Measurements from ENCODE around the gene BFSP1.
A peak's percentile ranks its signal among the peaks of the same experiment; 100 is the strongest.

Gene BFSP1

DNA sequence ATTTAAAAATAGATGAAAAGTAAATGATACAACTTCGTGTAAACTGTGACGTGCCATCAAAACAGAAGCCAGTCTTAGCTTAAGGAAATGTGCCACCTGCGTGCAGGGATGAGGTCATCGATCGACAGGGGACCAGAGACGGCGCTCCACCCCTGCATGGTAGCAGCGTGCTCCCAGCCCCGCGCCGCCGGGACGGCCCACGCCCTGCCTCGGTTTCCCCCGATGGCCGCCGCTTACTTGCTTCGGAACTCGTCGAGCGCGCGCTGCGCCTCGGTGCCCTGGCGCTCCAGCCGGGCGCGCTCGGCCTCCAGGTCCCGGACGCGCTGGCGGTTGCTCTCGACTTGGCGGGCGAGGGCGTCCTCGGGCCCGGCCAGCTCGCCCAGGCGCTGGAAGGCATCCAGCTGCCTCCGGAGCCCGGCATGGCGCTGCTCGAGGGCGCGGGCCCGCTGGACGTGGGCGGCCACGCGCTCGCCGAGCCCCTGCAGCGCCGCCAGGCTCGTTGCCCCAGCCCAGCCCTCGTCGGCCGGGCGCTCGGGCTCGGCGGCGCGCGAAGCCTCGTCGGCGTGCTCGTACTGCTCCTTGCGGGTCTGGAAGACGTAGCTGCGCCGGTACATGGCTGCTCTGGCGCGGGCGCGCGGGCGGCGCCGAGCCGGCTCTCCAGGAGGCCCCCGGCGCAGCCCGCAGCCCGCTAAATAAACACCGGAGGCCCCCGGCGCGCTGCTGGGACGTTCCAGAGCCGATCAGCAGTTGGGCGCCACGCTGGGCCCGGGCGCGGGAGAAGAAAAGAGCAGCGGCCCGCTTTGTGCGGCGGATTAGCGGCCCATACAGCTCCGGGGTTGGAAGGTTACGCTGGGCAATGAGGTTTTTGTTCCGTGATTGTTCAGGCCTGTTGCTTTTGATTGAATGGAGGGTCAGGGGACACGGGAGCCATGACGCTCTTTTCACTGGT is at the start of gene BFSP1:
Gene BFSP1 (minus strand): TSS at position 664 of the 949 bp plus-strand sequence. CDS start 50 bp downstream, at position 614.
- peak; percentile 25 to 58 for DNase-seq

DNA sequence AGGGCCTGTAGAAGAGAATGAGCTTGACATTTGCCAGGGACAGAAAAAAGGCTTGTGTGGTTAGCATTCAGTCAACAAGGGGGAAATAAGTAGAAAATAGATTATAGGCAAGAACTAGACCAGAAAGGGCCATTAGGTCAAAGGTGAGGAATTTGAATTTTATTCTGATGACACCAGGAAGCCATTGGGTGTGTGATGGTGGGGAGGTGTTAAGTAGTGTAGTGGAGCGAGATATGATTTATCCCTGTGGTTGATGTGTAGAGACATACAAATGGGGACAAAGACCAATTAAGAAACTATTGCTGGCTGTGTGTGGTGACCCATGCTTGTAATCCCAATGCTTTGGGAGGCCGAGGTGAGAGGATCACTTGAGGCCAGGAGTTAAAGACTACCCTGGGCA is 49.7 kb upstream of the BFSP1 start:
- DNase-seq, result no peak

DNA sequence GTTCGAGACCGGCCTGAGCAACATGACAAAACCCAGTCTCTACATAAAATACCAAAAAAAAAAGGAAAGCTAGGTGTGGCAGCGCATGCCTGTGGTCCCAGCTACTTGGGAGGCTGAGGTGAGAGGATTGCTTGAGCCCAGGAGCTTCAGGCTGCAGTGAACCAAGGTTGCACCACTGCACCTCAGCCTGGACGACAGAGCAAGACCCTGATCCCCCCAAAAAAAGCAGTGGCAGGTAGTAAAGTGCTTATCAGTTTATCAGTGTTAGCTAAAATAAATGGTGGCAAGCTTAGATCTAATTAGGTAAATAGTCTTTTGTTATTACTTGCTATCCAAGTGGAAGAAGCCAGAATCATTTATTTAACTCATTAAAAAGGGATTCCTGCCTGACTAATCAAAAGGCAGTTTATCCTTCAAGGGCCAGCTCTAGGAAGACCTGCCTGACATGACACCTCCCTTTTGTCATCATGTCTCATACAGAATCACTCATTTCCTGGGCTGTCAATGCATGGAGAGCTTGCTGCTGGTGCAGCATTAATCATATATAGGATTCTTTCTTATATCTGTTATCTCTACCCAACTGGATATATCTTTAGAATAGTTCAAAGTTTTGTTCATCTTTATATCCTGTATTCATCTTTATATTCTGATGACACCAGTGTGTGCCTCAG is 48.3 kb upstream of the BFSP1 start:
- no peak for DNase-seq

DNA sequence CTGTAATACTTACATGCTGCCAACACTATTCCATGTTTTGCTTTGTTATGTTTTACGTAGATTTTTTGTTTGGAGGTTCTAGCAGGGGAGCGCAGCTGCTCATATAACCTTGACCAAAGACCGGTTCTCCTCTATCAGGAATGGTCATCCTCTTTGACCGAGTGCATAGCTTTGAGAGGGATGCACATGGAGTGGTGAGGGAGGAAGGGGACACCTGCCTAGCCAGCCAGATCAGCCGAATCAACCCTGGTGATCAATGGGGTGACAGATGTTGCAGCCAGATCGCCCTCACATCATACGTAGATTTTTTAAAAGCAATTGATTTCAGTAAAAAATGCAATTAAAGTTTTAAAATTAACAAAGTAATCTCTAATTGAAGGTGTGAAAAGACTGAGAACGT is 45.0 kb upstream of the BFSP1 start:
- no peak for DNase-seq

DNA sequence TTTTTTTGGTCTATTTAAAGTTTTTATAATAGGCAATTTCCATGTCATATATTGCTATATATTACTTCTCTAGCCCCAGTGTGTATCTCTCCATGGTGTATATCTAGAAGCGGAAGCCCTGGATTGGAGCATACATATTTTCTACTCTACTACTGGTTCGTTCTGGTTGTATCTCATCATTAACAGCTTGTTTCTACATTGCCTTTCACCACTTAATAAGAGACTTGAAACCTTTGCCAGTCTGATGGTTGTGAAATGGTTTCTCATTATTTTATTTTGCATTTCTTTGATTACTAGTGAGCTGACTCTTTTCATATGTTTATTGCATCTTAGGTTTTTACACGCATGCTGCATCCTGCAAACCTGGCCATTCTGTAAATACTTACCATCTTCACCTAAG is 42.3 kb upstream of the BFSP1 start:
- DNase-seq, result no peak

DNA sequence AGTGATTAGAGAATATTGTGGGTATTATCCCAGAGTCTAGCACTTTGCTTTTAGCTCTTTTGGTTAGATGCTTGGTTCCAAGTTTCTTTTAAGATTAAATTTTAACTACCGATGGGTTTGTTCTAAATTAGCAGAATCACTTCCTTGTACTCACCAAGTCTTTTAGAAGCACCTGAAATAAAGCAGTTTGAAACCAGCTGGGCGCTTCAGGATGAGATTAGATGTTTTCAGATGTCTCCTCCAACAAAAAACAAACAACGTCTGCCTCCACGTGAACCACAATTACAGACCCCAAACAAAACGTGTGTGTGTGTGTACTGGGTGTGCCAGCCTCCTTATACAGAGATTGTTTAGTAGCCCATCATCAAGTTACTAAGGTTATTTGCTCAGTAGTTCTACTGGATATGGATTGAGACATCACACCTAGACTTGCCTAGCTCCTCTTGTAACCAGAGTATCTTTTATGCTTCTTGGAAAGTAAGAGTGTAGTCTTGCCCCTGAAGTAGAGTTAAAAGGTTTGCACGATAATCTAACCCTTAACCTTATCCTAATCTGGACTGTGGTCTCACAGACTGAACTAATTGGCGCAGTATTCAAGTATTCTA is 41.0 kb upstream of the BFSP1 start:
- DNase-seq, result no peak

DNA sequence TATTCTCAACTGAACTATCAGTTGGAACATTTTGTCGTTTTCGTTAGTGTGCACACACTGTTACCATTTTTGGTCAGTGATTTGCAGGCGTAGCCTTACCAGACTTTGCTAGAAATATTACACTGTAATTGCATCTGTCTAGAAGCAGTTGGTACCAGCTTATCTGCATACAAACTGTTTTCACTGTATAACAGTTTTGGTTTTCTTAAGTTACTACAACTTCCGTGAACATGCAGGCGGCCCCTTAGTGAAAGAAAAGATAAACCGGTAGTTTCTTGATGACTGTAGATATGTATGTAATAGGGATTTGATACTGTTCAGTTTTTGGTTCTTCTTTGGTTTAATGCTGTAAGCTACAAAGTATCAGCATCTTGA is 40.0 kb upstream of the BFSP1 start:
- no peak for DNase-seq

DNA sequence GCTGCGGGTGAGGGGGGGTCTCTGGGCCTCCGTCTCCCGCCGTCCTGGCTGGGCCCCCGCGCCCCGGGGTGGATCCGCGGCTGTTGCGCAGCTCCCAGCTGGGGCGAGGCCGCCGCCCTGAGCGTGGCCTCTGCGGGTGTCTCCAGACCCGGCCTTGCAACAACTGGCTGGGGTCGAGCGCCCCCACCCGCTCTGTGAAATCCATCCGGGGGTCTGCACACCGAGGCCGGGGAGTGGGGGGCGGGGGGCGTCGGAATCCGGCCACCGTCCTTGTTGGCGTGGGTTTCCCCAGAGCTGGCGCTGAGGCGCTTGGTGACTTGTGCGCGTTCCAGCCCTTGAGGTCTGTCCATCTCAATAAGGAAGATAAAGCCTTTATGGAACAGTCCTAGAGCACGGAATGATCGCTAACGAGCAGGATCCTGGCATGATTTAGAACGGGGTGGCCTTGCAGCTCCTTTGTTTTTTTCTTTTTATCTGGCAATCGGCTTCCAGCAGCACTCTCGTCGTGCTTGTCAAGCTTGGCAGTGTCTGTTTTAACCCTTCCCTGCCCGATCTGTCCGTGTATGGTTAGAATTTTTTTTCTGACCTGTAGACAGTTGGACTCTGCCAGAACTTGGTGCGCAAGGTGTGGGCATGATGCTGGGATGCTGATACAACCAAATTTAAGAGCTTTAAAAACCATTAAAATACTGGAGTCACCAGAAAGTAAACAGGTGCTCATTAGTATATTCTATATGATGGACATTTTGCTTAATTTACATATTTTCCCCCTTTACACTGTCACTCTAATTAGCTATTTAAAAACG is 39.4 kb upstream of the BFSP1 start:
- DNase-seq, result peak; percentile 4 to 10

DNA sequence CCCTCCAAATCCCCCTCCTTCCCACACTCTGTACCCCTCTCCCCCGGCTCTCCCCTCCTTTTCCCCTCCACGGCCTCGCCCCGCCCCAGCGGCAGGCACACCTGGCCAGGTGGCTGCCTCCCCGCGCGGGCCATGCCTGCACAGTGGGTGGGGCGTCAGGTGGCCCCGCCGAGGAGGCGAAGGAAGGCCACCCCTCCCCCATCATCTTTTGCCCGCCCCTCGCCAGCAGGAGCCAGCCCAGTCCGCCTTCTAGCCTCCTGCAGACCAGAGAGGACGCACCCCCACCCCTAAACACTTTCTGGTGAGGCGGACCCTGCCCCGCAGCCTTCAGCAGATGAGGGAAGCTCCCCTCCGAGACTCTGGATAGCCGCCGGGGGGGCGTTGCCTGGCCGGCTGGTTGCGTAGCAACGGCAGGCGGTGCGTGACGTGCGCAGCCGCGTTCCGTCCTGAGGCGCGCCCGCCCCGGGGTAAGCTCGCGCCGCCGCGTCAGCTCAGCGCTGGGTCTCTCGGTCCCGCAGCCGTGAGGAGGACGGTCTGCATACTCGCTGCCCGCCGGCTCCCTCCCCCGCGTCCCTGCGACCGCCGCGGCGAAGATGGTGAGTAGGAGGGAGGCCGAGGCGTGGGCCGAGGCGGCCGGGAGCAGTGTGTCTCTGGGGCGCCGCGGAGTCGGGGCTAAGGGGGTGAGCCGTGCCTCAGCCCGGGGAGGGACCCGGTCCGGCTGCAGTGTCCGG is 38.6 kb upstream of the BFSP1 start, which contains the start of gene DSTN:
Gene DSTN (plus strand): TSS at position 460 of the 731 bp plus-strand sequence. CDS start 134 bp downstream, at position 594.
- peak; percentile 82 to 83 for DNase-seq

DNA sequence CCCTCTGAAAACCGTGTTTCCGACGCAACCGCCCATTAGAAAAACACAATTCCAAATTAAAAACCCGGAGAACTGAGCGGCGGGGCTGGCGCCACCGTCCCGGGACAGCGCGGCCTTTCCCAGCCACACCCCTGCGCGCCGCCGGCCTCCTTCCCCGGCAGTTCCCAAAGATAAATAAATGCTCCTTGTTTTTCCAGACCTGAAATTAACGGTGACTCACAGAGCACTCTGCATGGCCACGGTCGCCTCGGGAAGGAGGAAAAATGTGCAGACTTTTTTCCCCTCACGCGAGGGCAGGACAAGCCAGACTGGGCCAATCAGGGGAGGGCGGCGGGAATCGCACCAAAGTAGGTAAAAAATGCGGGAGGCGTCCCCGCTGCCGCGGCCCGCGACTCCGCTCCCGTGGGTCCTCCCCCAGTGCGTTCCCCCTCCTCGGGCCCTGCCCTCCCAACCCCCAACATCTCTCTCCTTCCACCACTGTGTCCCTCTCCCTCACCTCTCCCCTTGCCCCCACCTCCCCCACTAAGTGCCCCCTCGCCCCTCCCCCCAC is 37.9 kb upstream of the BFSP1 start:
- peak; percentile 6 to 7 for DNase-seq

DNA sequence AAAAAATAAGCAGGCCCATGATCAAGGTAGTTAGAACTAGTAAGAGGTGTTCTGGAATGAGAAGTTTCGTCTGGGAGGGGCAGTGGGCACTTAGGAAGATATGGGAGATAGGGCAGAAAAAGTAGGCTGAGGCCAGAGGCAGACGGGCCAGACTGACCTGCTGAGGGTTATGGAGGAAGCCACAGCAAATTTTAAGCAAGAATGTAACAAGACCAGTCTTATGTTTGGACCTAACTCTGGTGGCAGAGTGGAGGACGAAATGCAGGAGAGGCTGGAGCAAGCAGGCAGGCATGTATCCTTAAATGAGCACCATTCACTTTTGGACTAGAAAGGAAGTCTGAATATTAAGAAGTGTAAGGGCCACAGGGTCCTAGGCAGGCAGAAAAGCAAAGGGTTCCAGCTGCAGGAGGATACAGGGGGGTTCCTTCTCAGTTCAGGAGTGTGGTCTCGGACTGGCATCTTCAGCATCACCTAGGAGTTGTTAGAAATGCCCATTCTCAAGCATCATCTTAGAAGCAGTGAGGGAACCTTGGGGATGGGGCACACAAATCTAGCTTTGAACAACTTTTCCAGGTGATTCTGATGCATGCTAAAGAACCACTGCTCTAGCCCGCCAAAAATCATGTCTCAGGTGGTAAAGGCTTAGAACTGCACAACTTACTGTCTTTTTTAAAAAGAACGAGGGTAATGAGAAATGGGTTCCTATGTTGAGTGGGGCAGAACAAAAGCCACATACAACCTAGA is 37.0 kb upstream of the BFSP1 start:
- DNase-seq, result no peak

DNA sequence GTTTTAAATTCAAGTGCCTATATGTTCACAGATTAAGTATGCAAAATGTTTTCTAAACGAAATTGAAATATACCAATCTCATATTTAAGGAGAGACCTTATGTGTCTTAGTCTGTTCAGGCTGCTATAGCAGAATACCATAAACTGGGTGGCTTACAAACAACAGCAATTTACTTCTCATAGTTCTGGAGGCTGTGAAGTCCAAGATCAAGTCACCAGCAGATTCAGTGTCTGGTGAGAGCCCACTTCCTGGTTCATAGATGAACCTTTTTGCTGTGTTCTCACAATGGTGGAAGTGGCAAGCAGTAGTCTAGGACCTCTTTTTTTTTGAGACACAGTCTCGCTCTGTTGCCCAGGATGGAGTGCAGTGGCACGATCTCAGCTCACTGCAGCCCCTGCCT is 35.2 kb upstream of the BFSP1 start:
- DNase-seq, result no peak

DNA sequence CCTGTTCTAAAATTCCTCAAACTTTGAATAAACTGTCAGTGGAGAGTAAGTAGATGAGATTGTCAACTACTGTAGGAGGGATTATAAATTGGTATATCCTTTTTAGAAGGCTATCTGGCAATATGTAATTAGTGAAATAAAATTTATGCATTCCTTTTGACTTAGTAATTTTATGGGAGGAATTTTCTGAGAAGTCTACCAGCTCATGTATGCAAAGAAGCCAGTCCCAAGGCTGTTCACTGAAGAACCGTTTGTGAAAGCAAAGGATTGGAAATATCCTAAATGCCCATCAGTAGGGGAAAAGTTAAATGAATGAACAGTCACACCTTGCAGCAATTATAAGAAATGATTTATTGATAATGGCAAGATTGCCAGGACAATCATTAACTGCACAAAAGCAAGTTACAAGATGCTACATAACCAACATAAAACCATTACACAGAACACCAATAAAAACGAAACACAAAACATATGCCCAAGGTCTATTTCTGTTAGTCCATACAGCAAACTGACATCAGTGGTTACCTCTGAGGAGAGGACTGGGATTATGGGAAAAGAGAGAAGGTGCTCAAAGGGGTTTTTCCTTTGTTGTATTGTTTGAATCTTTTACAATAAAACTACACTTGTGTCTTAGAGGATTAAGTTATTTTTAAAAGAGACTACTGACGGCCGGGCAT is 34.1 kb upstream of the BFSP1 start:
- no peak for DNase-seq

DNA sequence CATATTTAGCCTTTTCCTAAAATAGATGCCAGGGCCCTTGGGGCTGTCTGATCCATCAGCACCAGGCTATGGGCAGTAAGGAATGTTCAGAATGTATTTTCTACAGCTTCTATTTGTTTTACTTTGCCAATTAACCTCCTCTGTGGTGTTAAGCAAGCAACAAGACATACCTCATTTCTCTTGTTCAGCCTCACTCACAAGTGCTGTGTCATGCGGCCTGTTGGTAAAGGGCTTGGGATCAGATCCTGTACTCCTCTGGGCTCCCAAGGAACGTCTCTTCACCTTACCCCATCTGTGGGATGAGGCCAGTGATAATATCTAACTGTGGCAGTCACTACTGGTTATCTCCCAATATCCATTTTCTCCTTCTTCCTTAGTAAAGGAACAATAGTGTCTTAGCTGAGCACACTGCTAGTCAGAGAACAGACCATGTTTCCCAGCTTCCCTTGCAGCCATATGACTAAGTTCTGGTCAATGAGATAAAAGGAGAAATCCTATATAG is 31.7 kb upstream of the BFSP1 start:
- DNase-seq, result no peak

DNA sequence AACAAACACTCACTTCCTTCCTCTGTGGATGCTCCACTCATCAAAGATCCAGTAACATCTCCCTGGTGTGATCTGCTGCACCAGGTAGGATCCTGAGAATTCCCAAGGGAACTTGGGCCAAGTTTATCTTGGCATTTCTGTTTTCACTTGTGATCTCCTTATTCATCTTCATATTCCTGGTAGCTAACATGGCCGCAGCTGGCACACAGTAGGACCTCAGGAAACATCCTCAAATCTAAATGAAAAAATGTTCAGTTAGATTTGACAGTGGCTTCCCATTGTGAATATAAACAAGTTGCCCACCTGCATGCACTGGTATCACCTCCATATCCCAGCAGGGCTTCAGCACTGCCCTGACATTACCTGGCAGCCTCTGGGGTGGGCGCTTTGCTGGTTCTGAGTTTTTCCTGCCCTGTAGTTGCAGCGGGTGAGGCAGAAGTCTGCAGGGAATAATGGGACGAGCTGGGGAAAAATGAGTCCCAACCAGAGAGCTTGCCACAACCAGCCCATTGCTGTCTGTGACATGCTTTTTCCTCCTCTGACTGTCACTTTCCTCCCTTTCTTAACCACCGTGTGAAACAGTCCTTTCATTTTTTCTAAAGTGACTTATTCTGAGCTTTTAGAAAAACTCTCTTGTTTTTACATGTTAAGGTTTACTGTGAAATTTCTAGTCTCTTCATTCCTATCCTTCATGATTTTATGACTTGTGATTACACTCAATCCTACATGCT is 29.3 kb upstream of the BFSP1 start:
- no peak for DNase-seq

DNA sequence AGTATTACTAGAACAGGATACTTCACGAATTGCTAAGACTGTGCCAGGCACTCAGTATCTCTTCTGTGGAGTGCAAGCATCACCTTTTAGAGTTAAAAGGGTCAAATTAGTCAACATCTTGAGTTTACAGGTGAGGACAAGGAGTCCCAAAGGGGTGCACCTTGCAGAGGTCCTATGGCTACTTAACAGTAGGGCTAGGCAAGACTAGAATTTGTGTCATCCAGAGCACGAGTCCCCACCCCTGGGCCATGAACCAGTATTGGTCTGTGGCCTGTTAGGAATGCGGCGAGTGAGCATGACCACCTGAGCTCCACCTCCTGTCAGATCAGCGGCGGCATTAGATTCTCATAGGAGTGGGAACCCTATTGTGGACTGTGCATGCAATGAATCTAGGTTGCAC is 28.2 kb upstream of the BFSP1 start:
- no peak for DNase-seq

DNA sequence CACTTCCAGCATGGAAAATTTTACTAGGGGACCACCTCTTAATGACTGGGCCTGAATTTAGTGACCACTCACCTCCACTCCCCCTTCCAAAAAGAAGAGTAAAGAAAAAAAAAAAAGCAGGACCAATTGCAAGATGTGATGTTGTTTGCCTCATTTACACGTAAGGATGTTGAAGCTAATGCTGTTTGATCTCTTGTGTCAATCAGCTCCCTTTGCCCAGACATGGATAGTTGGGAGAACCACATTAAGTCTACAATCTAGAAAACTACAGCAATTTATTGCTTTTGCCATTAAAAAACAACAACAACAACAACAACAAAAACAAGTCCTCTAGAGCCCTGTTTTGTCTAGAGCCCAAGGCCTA is 27.7 kb upstream of the BFSP1 start:
- no peak for DNase-seq

DNA sequence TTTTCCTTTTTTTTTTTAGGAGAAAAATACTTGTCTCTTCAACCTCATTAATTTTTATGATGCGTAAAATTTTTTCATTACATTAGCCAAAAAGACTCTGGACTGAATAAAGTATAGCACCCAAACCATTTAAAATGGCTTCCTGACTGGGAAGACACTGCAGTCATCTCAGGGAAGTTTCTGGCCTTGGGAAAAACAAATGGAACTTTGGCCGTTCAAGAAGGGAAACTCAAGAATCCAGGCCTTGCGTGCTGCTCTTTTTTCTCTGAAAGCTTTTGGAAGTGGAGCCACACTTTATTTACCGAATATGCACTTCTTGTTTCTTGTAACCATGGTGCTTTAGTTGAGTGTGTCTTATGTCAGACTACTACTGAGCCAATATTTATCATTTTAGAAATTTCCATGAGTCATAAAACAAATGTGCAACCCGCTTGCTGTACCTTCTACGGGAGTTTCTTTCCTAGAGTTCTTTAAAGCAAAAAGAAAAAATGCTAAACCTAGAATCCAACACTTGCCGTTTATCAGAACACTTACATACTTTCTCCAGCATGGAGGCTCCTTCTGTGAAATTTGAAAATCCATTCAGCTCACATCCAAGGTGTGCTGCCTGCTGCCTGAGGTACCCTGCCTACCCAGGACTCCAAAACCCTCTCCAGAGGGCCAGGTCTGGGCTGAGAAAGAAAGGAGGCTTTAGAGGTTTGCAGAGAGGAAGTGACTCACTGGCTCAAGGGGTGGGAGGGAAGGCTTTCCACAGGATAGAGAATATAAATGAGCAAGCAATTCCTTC is 27.2 kb upstream of the BFSP1 start:
- peak; percentile 14 to 16 for DNase-seq

DNA sequence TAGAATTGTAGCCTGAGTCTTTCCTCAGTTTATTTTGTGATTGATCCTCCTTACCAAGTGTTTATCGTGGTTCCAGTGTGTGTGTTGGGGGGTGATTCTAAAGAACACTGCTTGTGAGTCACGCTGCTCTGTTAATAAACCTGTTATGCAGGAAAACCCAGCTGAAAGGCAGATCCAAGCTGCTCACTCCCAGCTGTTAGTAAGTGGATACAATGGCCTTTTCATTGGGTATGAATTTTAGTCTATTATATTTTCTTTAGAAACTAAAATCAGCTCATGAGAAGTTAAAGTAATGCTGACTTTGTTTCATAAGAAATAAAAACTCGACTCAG is 26.5 kb upstream of the BFSP1 start:
- no peak for DNase-seq
